Measurements from ENCODE around the gene DDX10.
"Not testable (repeated sequence)": the region's sequence is repeated elsewhere in the genome, so short reads cannot be mapped to it uniquely, and the experiment has no call there.

Gene DDX10

GRCh38 chr11:108818971-108819370 lies 154.1 kb downstream of the DDX10 start:
- Histone ChIP-seq H3K9me3 (ENCODE audit: low read depth, low read length) (no peaks in the 10 kb centered on the region), H3K27ac (no peak overlapping the region), H3K36me3 (ENCODE audit: insufficient read depth, low read length) (no peaks in the 10 kb centered on the region; the same call in 1 of the 2 replicates), H3K9ac (ENCODE audit: insufficient read length) (no peak overlapping the region), H3K4me3 (no peak overlapping the region)
- TF ChIP-seq FOXP2 (optimal IDR thresholded peaks at IDR 0.05; ENCODE audit: control extremely low read depth, extremely low read length, insufficient read depth) (no peak), POLR2AphosphoS5 (IDR thresholded peaks at IDR 0.05; ENCODE audit: borderline replicate concordance, low read depth, low read length) (no peak), EZH2 (IDR thresholded peaks at IDR 0.05) (no peak)
- no peak for DNase-seq (ENCODE audit: low read depth, low spot score)

DNA sequence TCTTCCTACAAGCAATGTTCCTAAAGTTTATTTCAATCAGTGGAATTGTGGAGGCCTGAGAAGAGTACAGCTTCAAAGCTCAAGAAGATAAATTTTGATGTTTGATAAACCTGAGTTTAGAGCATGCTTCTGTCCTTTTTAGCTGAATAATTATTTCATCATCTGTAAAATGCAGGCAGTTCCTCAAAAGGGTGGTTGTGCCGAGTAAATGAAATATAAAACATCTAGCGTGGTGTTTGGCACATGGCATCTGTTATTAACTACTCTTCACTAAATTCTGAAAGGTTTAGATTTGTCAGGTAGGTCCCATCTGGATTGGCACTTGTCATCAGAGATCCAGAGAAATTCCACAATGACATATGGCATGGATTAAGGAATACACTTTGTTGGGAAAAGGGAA lies 155.1 kb downstream of the DDX10 start:
- no peak for TF ChIP-seq EZH2 (IDR thresholded peaks at IDR 0.05)
- Histone ChIP-seq H3K36me3 (ENCODE audit: insufficient read depth, low read length) (no peaks in the 10 kb centered on the region; the same call in 1 of the 2 replicates), H3K27ac (no peak overlapping the region), H3K9ac (ENCODE audit: insufficient read length) (no peak overlapping the region), H3K9me3 (ENCODE audit: low read depth, low read length) (no peaks in the 10 kb centered on the region), H3K4me3 (no peak overlapping the region)
- no peak for DNase-seq (ENCODE audit: low read depth, low spot score)

DNA sequence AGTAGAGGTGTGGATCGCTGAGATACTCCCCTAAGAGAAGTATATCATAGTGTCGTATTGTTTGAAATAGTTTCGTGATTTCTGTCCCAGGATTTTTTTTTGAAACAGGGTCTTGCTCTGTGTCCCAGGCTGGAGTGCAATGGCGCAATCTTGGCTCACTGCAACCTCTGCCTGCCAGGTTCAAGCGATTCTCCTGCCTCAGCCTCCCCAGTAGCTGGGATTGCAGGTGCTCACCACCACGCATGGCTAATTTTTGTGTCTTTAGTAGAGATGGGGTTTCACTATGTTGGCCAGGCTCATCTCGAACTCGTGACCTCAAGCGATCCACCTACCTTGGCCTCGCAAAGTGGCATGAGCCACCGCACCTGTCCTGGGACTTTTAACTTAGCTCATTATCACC lies 159.1 kb downstream of the DDX10 start:
- not testable (repeated sequence) for H3K9me3 ChIP-seq (ENCODE audit: low read depth, low read length); DNase-seq (ENCODE audit: low read depth, low spot score); H3K4me3 ChIP-seq; H3K36me3 ChIP-seq (ENCODE audit: insufficient read depth, low read length); H3K9ac ChIP-seq (ENCODE audit: insufficient read length)
- peak overlapping the region; percentile 85 for H3K27ac ChIP-seq

DNA sequence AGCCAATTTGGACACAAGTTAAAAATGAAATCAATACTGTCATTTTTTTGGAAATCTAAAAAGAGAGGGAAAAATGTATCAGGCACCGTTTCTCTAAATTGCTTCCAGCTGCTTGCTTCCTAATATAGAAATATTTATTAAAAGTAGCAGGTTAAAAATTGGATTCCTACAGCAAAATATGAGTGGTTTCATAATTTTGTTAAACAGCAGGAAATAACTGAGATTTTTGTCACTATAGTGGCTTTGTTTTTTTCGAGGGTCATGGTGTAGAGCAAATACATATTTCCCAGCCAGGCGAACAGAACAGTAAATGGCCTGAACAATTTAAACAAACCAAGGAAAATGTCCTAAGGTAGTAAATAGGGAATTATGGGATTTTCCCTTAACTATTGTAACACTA lies 159.7 kb downstream of the DDX10 start:
- Histone ChIP-seq H3K9me3 (ENCODE audit: low read depth, low read length) (no peaks in the 10 kb centered on the region), H3K9ac (ENCODE audit: insufficient read length) (peak overlapping the region; percentile 30), H3K36me3 (ENCODE audit: insufficient read depth, low read length) (no peaks in the 10 kb centered on the region), H3K4me3 (peak overlapping the region; percentile 32; the same call in 1 of the 2 replicates), H3K27ac (peak overlapping the region; percentile 85)
- TF ChIP-seq EZH2 (IDR thresholded peaks at IDR 0.05) (no peak), POLR2AphosphoS5 (IDR thresholded peaks at IDR 0.05; ENCODE audit: borderline replicate concordance, low read depth, low read length) (no peak), FOXP2 (optimal IDR thresholded peaks at IDR 0.05; ENCODE audit: control extremely low read depth, extremely low read length, insufficient read depth) (no peak)
- peak; percentile 10 for DNase-seq (ENCODE audit: low read depth, low spot score)

- no peaks in the 10 kb centered on the region; the same call in 1 of the 2 replicates for H3K9me3 ChIP-seq (ENCODE audit: low read depth, low read length)
- DNase-seq (ENCODE audit: low read depth, low spot score): no peak
- H3K9ac ChIP-seq (ENCODE audit: insufficient read length): no peak overlapping the region
- no peak overlapping the region for H3K4me3 ChIP-seq
- peak overlapping the region; percentile 85; the same call in 1 of the 2 replicates for H3K27ac ChIP-seq
- no peak for TF ChIP-seq FOXP2 (optimal IDR thresholded peaks at IDR 0.05; ENCODE audit: control extremely low read depth, extremely low read length, insufficient read depth)
- no peak for TF ChIP-seq POLR2AphosphoS5 (IDR thresholded peaks at IDR 0.05; ENCODE audit: borderline replicate concordance, low read depth, low read length)
- TF ChIP-seq EZH2 (IDR thresholded peaks at IDR 0.05): no peak
- no peaks in the 10 kb centered on the region for H3K36me3 ChIP-seq (ENCODE audit: insufficient read depth, low read length)
These were observed 160.5 kb downstream of the DDX10 start for GRCh38 chr11:108825381-108825780.

DNA sequence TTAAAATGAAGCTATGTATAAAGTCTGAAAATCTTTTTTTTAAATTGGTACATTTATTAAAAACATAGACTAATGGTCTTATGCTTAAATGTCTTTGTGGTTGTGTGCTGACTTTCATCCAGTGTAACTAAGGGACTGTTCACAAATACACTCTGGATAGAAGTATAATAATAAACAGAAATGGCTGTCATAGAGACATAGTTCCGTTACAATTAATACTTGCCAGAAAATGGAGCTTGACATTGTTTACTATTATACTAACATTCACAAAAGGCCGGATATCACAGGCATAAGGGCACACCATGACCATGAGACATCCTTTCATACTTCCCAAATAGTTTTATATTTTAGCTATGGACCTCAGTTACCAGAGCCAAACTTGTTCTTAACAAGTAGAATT lies 161.3 kb downstream of the DDX10 start:
- Histone ChIP-seq H3K9ac (ENCODE audit: insufficient read length) (no peak overlapping the region), H3K36me3 (ENCODE audit: insufficient read depth, low read length) (no peaks in the 10 kb centered on the region), H3K9me3 (ENCODE audit: low read depth, low read length) (no peaks in the 10 kb centered on the region; the same call in 1 of the 2 replicates), H3K27ac (no peak overlapping the region; the same call in 1 of the 2 replicates), H3K4me3 (no peak overlapping the region)
- TF ChIP-seq POLR2AphosphoS5 (IDR thresholded peaks at IDR 0.05; ENCODE audit: borderline replicate concordance, low read depth, low read length) (no peak), FOXP2 (optimal IDR thresholded peaks at IDR 0.05; ENCODE audit: control extremely low read depth, extremely low read length, insufficient read depth) (no peak), EZH2 (IDR thresholded peaks at IDR 0.05) (no peak)
- DNase-seq (ENCODE audit: low read depth, low spot score): no peak

DNA sequence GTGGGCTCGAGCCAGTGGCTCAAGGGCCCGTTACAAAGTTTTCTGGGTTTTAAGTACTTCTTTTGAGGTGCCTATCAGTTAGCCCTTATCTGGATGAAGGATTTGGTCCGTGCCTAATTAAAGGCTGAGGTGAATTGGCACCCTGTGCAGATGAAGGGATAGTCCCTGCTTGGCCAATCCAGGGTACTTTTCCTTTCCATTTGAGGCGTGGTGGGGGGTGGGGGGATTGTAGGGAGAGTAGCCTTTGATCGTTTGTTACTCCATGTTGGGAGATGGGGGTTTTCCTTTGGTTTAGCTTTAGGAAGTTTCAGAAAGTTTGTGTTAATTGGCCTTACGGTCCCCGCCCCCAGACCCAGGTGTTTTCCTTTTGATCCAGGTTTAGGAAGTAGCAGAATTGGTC lies 170.8 kb downstream of the DDX10 start:
- H3K9ac ChIP-seq (ENCODE audit: insufficient read length): no peak overlapping the region
- DNase-seq (ENCODE audit: low read depth, low spot score): no peak
- no peaks in the 10 kb centered on the region for H3K9me3 ChIP-seq (ENCODE audit: low read depth, low read length)
- no peak overlapping the region for H3K4me3 ChIP-seq
- peaks cover 15% of the 10 kb centered on the region for H3K36me3 ChIP-seq (ENCODE audit: insufficient read depth, low read length)
- no peak overlapping the region for H3K27ac ChIP-seq
- TF ChIP-seq FOXP2 (optimal IDR thresholded peaks at IDR 0.05; ENCODE audit: control extremely low read depth, extremely low read length, insufficient read depth) (no peak), POLR2AphosphoS5 (IDR thresholded peaks at IDR 0.05; ENCODE audit: borderline replicate concordance, low read depth, low read length) (no peak), EZH2 (IDR thresholded peaks at IDR 0.05) (no peak)

DNA sequence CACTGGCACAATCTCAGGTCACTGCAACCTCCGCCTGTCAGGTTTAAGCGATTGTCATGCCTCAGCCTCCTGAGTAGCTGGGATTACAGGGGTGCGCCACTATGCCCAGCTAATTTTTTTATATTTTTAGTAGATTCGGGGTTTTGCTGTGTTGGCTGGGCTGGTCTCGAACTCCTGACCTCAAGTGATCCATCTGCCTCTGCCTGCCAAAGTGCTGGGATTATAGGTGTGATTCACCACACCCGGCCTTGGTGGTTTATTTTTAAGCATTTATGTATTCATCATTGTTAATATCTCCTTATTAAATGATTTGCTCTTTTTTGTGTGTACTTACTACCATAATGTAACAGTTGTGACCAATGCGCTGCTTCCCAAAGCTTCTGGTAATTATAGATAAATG lies 171.7 kb downstream of the DDX10 start:
- TF ChIP-seq EZH2 (IDR thresholded peaks at IDR 0.05) (no peak), FOXP2 (optimal IDR thresholded peaks at IDR 0.05; ENCODE audit: control extremely low read depth, extremely low read length, insufficient read depth) (no peak), POLR2AphosphoS5 (IDR thresholded peaks at IDR 0.05; ENCODE audit: borderline replicate concordance, low read depth, low read length) (no peak)
- H3K9me3 ChIP-seq (ENCODE audit: low read depth, low read length): no peaks in the 10 kb centered on the region
- no peak overlapping the region for H3K27ac ChIP-seq
- H3K9ac ChIP-seq (ENCODE audit: insufficient read length): no peak overlapping the region
- DNase-seq (ENCODE audit: low read depth, low spot score): no peak
- no peak overlapping the region for H3K4me3 ChIP-seq
- peaks cover 15% of the 10 kb centered on the region for H3K36me3 ChIP-seq (ENCODE audit: insufficient read depth, low read length)

- TF ChIP-seq FOXP2 (optimal IDR thresholded peaks at IDR 0.05; ENCODE audit: control extremely low read depth, extremely low read length, insufficient read depth) (no peak), POLR2AphosphoS5 (IDR thresholded peaks at IDR 0.05; ENCODE audit: borderline replicate concordance, low read depth, low read length) (no peak), EZH2 (IDR thresholded peaks at IDR 0.05) (no peak)
- Histone ChIP-seq H3K9ac (ENCODE audit: insufficient read length) (no peak overlapping the region), H3K9me3 (ENCODE audit: low read depth, low read length) (no peaks in the 10 kb centered on the region), H3K36me3 (ENCODE audit: insufficient read depth, low read length) (peaks cover 15% of the 10 kb centered on the region), H3K4me3 (no peak overlapping the region), H3K27ac (no peak overlapping the region)
- DNase-seq (ENCODE audit: low read depth, low spot score): no peak
These were observed 173.4 kb downstream of the DDX10 start for GRCh38 chr11:108838102-108838791.
